H1 (cell line): ENCODE measurements around the gene PEAK1. TPM values are rescaled to one million over a fixed set of nuclear protein-coding genes. Genes with fewer than 3 reads are reported as not detected.

ENCODE experiments used
- ATF2 ChIP-seq: IDR thresholded peaks from 2 replicates; pipeline ENCODE4 v1.6.1; 2012; ENCODE audit warnings: low read length, inconsistent platforms
- CHD7 ChIP-seq: fragments of 300-600 bp; sonication (generic); IDR thresholded peaks from 2 replicates; pipeline ENCODE4 v1.7.1; 2012; ENCODE audit warnings: low read length, moderate library complexity, mild to moderate bottlenecking, inconsistent platforms; ENCODE audit not compliant: insufficient replicate concordance
- EZH2 ChIP-seq: fragments of 200-600 bp; sonication (generic); IDR thresholded peaks from 2 replicates; pipeline ENCODE4 v1.7.1; 2012; ENCODE audit warnings: low read depth, mild to moderate bottlenecking, moderate library complexity, low read length, inconsistent platforms; ENCODE audit not compliant: severe bottlenecking
- POLR2A ChIP-seq, 2 experiments: IDR thresholded peaks; 1 replicate in 1 of 2; 2 replicates in 1 of 2; pipeline ENCODE4 v1.6.1; 2011; ENCODE audit warnings: low read depth in 2 of 2, low read length in 2 of 2, mild to moderate bottlenecking in 2 of 2; ENCODE audit errors: control extremely low read depth in 1 of 2
- polyA plus RNA-seq, 7 experiments: library from polyadenylated mRNA; depleted of rRNA in 3 of 7; stranded (reverse) in 5 of 7; unstranded in 2 of 7; fragments of >200 nt in 5 of 7; fragments of 200-250 nt in 2 of 7; gene quantifications; 1 replicate in 5 of 7; 2 replicates in 1 of 7; 4 replicates in 1 of 7; pipeline versions ENCODE4 v1.2.1 to v1.2.3, GENCODE V29; 2011 to 2013; ENCODE audit warnings: missing spikeins in 2 of 7, mixed read lengths in 2 of 7
- total RNA-seq: library from RNA; stranded (reverse); fragmentation: NEBNext Ultra II Directional; extraction: Animal tissue kit (Norgen Biotek cat#: 25700); gene quantifications from 2 replicates; pipeline ENCODE4 v1.2.1, GENCODE V29; 2021
- TF ChIP-seq, protein P1 (sequence below), 3 experiments: IDR thresholded peaks; 1 replicate in 2 of 3; 2 replicates in 1 of 3; pipeline versions ENCODE4 v1.5.1 to v1.6.1; 2011; ENCODE audit warnings: low read length in 3 of 3, mild to moderate bottlenecking in 3 of 3, inconsistent platforms in 2 of 3, low read depth in 1 of 3, moderate library complexity in 1 of 3; ENCODE audit not compliant: insufficient read depth in 1 of 3; ENCODE audit errors: control extremely low read depth in 1 of 3

Gene PEAK1
- total and polyA plus RNA-seq, 2 of the 8 experiments (the other 6 are each of a cell fraction or from before 2014, with no cell fraction given), result 8.8 to 44.8 TPM

- no peak for TF ChIP-seq CHD7
- no peak for TF ChIP-seq POLR2A (IDR thresholded peaks at IDR 0.05; ENCODE audit: control extremely low read depth in 1 of 2, low read depth in 2 of 2, low read length in 2 of 2)
- no peak for TF ChIP-seq ATF2
- TF ChIP-seq, protein P1, sequence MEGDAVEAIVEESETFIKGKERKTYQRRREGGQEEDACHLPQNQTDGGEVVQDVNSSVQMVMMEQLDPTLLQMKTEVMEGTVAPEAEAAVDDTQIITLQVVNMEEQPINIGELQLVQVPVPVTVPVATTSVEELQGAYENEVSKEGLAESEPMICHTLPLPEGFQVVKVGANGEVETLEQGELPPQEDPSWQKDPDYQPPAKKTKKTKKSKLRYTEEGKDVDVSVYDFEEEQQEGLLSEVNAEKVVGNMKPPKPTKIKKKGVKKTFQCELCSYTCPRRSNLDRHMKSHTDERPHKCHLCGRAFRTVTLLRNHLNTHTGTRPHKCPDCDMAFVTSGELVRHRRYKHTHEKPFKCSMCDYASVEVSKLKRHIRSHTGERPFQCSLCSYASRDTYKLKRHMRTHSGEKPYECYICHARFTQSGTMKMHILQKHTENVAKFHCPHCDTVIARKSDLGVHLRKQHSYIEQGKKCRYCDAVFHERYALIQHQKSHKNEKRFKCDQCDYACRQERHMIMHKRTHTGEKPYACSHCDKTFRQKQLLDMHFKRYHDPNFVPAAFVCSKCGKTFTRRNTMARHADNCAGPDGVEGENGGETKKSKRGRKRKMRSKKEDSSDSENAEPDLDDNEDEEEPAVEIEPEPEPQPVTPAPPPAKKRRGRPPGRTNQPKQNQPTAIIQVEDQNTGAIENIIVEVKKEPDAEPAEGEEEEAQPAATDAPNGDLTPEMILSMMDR (IDR thresholded peaks at IDR 0.05; ENCODE audit: control extremely low read depth in 1 of 3, insufficient read depth in 1 of 3, low read depth in 1 of 3, low read length in 3 of 3), result no peak
- TF ChIP-seq EZH2, result no peak
Observed at GRCh38 chr15:77195586-77195985, 224.3 kb downstream of the PEAK1 start (continued).
